Transverse colon (tissue), 3 donors: ENCODE results near the gene ABHD13.

Source experiments
- EP300 ChIP-seq: sonication (generic); formaldehyde crosslinking; IDR thresholded peaks from one replicate; pipeline ENCODE4 v1.6.1; 2017; ENCODE audit warnings: antibody characterized with exemption, low read depth
- POLR2A ChIP-seq: fragments of 450-650 bp; IDR thresholded peaks from one replicate; pipeline ENCODE4 v1.6.1; 2016; ENCODE audit warnings: antibody characterized with exemption, mild to moderate bottlenecking, moderate library complexity
- TF ChIP-seq, protein P1 (sequence below), 5 experiments: fragments of 200-600 bp in 3 of 5; fragments of 450-650 bp in 2 of 5; sonication (generic) in 3 of 5; IDR thresholded peaks; 1 replicate in 2 of 5; 2 replicates in 3 of 5; pipeline ENCODE4 v1.5.1; 2016 to 2017; ENCODE audit warnings: antibody characterized with exemption in 5 of 5, inconsistent platforms in 3 of 5, mild to moderate bottlenecking in 2 of 5, moderate library complexity in 1 of 5

DNA sequence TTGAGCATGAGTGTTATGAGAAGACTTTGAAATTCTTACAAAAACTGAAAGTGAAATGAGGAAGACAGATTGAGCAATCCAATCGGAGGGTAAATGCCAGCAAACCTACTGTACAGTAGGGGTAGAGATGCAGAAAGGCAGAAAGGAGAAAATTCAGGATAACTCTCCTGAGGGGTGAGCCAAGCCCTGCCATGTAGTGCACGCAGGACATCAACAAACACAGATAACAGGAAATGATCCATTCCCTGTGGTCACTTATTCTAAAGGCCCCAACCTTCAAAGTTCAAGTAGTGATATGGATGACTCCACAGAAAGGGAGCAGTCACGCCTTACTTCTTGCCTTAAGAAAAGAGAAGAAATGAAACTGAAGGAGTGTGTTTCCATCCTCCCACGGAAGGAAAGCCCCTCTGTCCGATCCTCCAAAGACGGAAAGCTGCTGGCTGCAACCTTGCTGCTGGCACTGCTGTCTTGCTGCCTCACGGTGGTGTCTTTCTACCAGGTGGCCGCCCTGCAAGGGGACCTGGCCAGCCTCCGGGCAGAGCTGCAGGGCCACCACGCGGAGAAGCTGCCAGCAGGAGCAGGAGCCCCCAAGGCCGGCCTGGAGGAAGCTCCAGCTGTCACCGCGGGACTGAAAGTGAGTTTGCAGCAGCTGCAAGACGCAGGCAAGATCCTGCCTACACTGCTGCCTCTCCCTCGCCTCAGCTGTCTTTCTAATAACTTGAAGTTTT, 51.6 kb downstream of the ABHD13 start, which contains the start of gene TNFSF13B:
- TF ChIP-seq, protein P1, sequence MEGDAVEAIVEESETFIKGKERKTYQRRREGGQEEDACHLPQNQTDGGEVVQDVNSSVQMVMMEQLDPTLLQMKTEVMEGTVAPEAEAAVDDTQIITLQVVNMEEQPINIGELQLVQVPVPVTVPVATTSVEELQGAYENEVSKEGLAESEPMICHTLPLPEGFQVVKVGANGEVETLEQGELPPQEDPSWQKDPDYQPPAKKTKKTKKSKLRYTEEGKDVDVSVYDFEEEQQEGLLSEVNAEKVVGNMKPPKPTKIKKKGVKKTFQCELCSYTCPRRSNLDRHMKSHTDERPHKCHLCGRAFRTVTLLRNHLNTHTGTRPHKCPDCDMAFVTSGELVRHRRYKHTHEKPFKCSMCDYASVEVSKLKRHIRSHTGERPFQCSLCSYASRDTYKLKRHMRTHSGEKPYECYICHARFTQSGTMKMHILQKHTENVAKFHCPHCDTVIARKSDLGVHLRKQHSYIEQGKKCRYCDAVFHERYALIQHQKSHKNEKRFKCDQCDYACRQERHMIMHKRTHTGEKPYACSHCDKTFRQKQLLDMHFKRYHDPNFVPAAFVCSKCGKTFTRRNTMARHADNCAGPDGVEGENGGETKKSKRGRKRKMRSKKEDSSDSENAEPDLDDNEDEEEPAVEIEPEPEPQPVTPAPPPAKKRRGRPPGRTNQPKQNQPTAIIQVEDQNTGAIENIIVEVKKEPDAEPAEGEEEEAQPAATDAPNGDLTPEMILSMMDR (IDR thresholded peaks at IDR 0.05), result no peak
- no peak for TF ChIP-seq POLR2A
- TF ChIP-seq EP300, result no peak
